ENCODE measurements around the gene LAMTOR4. TPM values are rescaled to one million over a fixed set of nuclear protein-coding genes. Genes with fewer than 3 reads are reported as not detected.

LAMTOR4 gene
- total and polyA plus RNA-seq, 2 of the 13 experiments (the other 11 are each of a cell fraction or from before 2014, with no cell fraction given) = 115 to 118 TPM

DNA sequence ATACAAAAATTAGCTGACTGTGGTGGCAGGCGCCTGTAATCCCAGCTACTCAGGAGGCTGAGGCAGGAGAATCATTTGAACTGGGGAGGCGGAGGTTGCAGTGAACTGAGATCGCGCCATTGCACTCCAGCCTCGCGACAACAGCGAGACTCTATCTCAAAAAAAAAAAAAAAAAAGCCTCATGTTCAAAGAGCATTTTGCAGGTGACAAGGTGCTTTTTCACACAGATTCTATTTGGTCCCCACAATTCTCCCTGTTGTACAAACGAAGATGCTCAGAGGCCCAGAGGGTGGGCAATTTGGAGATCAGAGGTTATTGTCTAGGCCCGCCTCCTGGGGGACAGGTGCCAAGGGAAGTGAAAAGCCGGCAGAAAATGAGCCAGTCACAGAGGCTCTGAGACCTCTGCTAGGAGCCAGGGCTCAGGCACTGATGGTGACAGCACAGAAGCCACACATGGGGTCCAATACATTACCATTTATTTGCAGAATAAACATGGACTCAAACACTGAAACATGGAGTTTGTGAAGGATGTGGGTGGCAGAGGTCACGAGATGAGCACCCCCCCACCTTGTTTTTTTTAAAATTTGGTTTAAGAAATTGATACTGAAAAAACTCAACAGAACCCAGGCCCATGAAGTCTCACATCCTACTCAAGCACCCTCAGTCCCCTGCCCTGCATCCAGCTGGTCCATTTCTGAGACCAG is 20.6 kb downstream of the LAMTOR4 start:
- ATAC-seq (peak; percentile 23), FAIRE-seq (no peak), DNase-seq (ENCODE audit: low spot score) (no peak)
- no peak overlapping the region for H3K27ac ChIP-seq (ENCODE audit: extremely low read length, insufficient read depth, low read length)
- 7% methylated on average over 11 of the region's 11 CpGs for WGBS (ENCODE audit: low lambda C conversion rate)
- intact Hi-C loops (cut with micrococcal nuclease; ENCODE audit: unreplicated experiment) = no loop called here
- POLR2A ChIA-PET = interaction anchor here (0.6 to 2.2 kb wide), 3 partner anchors 8 to 20 kb away, joined by 3 to 10 read pairs (median 7); partner anchors contain the start of genes GPC2 and LAMTOR4
- H2AFZ ChIP-seq (ENCODE audit: low read length) = no peak overlapping the region
- BruUV-seq (replicated peaks) = no TSS peak
- H3K27me3 ChIP-seq (ENCODE audit: control insufficient read depth in 1 of 2, insufficient read depth in 2 of 2, low read length in 2 of 2) = peaks cover 1 to 43% of the 10 kb centered on the region in 2 experiments; a peak in 3 of 5 replicates
- H3K4me3 ChIP-seq (replicated peaks in 1 of 3; ENCODE audit: insufficient read depth in 1 of 3, low read depth in 2 of 3, low read length in 3 of 3) = no peak overlapping the region
- no peak overlapping the region for H3K9ac ChIP-seq (ENCODE audit: insufficient read depth, low read depth, low read length)
- no peaks in the 10 kb centered on the region for H4K20me1 ChIP-seq (ENCODE audit: insufficient read depth, low read length)
- CTCF ChIA-PET (ENCODE audit: low intra/inter-chr PET ratio, low total read pairs) = no interaction called here
- in situ Hi-C loops (cut with HindIII; ENCODE audit: extremely low pct_ligation_motif_present, low pct_unique_long_range_greater_than_20kb) = no loop called here
- TF ChIP-seq, protein P1, sequence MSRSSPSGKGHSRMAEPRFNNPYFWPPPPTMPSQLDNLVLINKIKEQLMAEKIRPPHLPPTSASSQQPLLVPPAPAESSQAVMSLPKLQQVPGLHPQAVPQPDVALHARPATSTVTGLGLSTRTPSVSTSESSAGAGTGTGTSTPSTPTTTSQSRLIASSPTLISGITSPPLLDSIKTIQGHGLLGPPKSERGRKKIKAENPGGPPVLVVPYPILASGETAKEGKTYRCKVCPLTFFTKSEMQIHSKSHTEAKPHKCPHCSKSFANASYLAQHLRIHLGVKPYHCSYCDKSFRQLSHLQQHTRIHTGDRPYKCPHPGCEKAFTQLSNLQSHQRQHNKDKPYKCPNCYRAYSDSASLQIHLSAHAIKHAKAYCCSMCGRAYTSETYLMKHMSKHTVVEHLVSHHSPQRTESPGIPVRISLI (CRISPR knock-in tag; IDR thresholded peaks at IDR 0.05; ENCODE audit: borderline replicate concordance) = peak; percentile 44; the same call in 1 of the 2 replicates
- TF ChIP-seq, protein P2, sequence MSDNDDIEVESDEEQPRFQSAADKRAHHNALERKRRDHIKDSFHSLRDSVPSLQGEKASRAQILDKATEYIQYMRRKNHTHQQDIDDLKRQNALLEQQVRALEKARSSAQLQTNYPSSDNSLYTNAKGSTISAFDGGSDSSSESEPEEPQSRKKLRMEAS (IDR thresholded peaks at IDR 0.05) = peak; percentile 20; the same call in 1 of the 2 replicates
- no peak for TF ChIP-seq TBX2 (CRISPR knock-in tag; IDR thresholded peaks at IDR 0.05; ENCODE audit: borderline replicate concordance)
- peak; percentile 84 for TF ChIP-seq ZNF770 (CRISPR knock-in tag; IDR thresholded peaks at IDR 0.05)
- TF ChIP-seq ZNF782 (CRISPR knock-in tag; IDR thresholded peaks at IDR 0.05; ENCODE audit: borderline replicate concordance) = no peak
- peak; percentile 87 for TF ChIP-seq CHD2 (IDR thresholded peaks at IDR 0.05; ENCODE audit: low read depth, low read length)
- no peak for TF ChIP-seq ZNF790 (CRISPR knock-in tag; IDR thresholded peaks at IDR 0.05; ENCODE audit: borderline replicate concordance)
- TF ChIP-seq, protein P3, sequence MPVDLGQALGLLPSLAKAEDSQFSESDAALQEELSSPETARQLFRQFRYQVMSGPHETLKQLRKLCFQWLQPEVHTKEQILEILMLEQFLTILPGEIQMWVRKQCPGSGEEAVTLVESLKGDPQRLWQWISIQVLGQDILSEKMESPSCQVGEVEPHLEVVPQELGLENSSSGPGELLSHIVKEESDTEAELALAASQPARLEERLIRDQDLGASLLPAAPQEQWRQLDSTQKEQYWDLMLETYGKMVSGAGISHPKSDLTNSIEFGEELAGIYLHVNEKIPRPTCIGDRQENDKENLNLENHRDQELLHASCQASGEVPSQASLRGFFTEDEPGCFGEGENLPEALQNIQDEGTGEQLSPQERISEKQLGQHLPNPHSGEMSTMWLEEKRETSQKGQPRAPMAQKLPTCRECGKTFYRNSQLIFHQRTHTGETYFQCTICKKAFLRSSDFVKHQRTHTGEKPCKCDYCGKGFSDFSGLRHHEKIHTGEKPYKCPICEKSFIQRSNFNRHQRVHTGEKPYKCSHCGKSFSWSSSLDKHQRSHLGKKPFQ (CRISPR knock-in tag; IDR thresholded peaks at IDR 0.05; ENCODE audit: insufficient replicate concordance) = no peak
- H3K4me2 ChIP-seq (ENCODE audit: low read depth, low read length) = peak overlapping the region; percentile 93
- H3K79me2 ChIP-seq (ENCODE audit: insufficient read depth, low read length) = no peaks in the 10 kb centered on the region
- H3K36me3 ChIP-seq (replicated peaks in 1 of 2; ENCODE audit: control insufficient read depth in 1 of 2, insufficient read depth in 2 of 2, low read length in 2 of 2) = no peaks in the 10 kb centered on the region
- H3K9me3 ChIP-seq (ENCODE audit: low read length) = no peaks in the 10 kb centered on the region
- H3K4me1 ChIP-seq (ENCODE audit: insufficient read depth, low read length) = peaks cover 43% of the 10 kb centered on the region
